Spleen (tissue), 11 donors: ENCODE measurements around the gene RAD51B. TPM values are rescaled to one million over a fixed set of nuclear protein-coding genes. Genes with fewer than 3 reads are reported as not detected.

Source experiments
- DNase-seq: peaks from one replicate; pipeline ENCODE4 v3.0.0-alpha.2; 2020
- H3K27ac ChIP-seq, 8 donors: fragments of 200-600 bp; sonication (generic) in 7 of 8; 1 replicate in 4 of 8; 2 replicates in 4 of 8; pipeline versions ENCODE4 v1.5.0 to v1.8.0; 2016 to 2021; ENCODE audit warnings: inconsistent platforms in 4 of 8, mild to moderate bottlenecking in 4 of 8, moderate library complexity in 1 of 8
- H3K27me3 ChIP-seq, 7 donors: fragments of 200-600 bp; sonication (generic) in 6 of 7; replicated peaks in 1 of 7; 1 replicate in 4 of 7; 2 replicates in 3 of 7; pipeline versions ENCODE4 v1.5.0 to v1.8.0; 2016 to 2021; ENCODE audit warnings: inconsistent platforms in 3 of 7, mild to moderate bottlenecking in 1 of 7
- H3K36me3 ChIP-seq, 6 donors: fragments of 200-600 bp; sonication (generic) in 5 of 6; 1 replicate in 4 of 6; 2 replicates in 2 of 6; pipeline versions ENCODE4 v1.5.0 to v1.8.0; 2016 to 2021; ENCODE audit warnings: inconsistent platforms in 2 of 6
- H3K4me1 ChIP-seq, 6 donors: fragments of 200-600 bp; sonication (generic) in 5 of 6; 1 replicate in 3 of 6; 2 replicates in 3 of 6; pipeline versions ENCODE4 v1.5.0 to v1.8.0; 2016 to 2021; ENCODE audit warnings: inconsistent platforms in 3 of 6
- H3K4me3 ChIP-seq, 8 donors: fragments of 200-600 bp; sonication (generic) in 7 of 8; 1 replicate in 4 of 8; 2 replicates in 4 of 8; pipeline versions ENCODE4 v1.5.0 to v1.8.0; 2016 to 2021; ENCODE audit warnings: inconsistent platforms in 4 of 8, mild to moderate bottlenecking in 4 of 8, moderate library complexity in 2 of 8
- H3K9me3 ChIP-seq, 8 donors: fragments of 200-600 bp; sonication (generic) in 7 of 8; 1 replicate in 4 of 8; 2 replicates in 4 of 8; pipeline versions ENCODE4 v1.5.0 to v1.8.0; 2016 to 2021; ENCODE audit warnings: inconsistent platforms in 4 of 8
- CTCF ChIP-seq, 11 experiments: fragments of 200-600 bp in 7 of 11; fragments of 450-650 bp in 4 of 11; sonication (generic) in 4 of 11; IDR thresholded peaks in 8 of 11; conservative IDR thresholded peaks in 3 of 11; 1 replicate in 7 of 11; 2 replicates in 4 of 11; pipeline versions ENCODE4 v1.4.0 to v1.8.0; 2016 to 2021; ENCODE audit warnings: antibody characterized with exemption in 11 of 11, inconsistent platforms in 4 of 11, mild to moderate bottlenecking in 1 of 11
- POLR2A ChIP-seq, 3 donors: fragments of 450-650 bp; IDR thresholded peaks; one replicate each; pipeline ENCODE4 v1.5.1; 2017; ENCODE audit warnings: antibody characterized with exemption in 3 of 3, mild to moderate bottlenecking in 1 of 3
- POLR2AphosphoS5 ChIP-seq, 3 donors: sonication (generic); formaldehyde crosslinking; IDR thresholded peaks; one replicate each; pipeline ENCODE4 v1.5.1; 2017; ENCODE audit warnings: antibody characterized with exemption in 3 of 3
- WGBS, 5 donors: extraction: QIAGEN DNeasy Blood & Tissue Kit in 3 of 5; methylation state at CpG; one replicate each; pipeline versions ENCODE4 v1.1.5 to v1.1.7; 2013 to 2018; 5-methylcytosine and 5-hydroxymethylcytosine counted together
- intact Hi-C: fragments of 100-400 bp; cut with DNase I; formaldehyde crosslinking; loops from one replicate; pipeline ENCODE4 v1.15.0; 2023; ENCODE audit warnings: low total_unique reads
- polyA plus RNA-seq, 3 donors: library from polyadenylated mRNA; stranded (reverse); fragments of 200-250 nt; gene quantifications; one replicate each; pipeline ENCODE4 v1.2.1, GENCODE V29; 2013
- total RNA-seq, 7 donors: library from RNA; depleted of rRNA in 3 of 7; stranded (reverse); fragments of >200 nt in 3 of 7; fragmentation: NEBNext Ultra II Directional in 4 of 7; extraction: Animal tissue kit (Norgen Biotek cat#: 25700) in 4 of 7; gene quantifications; one replicate each; pipeline versions ENCODE4 v1.1.0 to v1.2.1, GENCODE V29; 2016 to 2021
- donor health status: healthy with polysubstance abuse.
- donor health status: DM: no; HTN: no; CAD: no; lungs with moderate emphysema.
- donor health status: DM: no; HTN: no; CAD: no.
- donor health status: Bipolar disorder and iron deficiency.
- donor health status: healthy.
- donor health status: DM: no; HTN: no; CAD: no.
- donor health status: DM: yes; HTN: yes; CAD: no.

Gene RAD51B
- total and polyA plus RNA-seq, 10 donors = 4.2 to 43.7 (median 29.8) TPM

- Histone ChIP-seq H3K27ac (peak overlapping the region in 1 of 8 donors; percentile 82), H3K36me3 (no peaks in the 10 kb centered on the region), H3K9me3 (no peaks in the 10 kb centered on the region), H3K4me1 (peaks cover 0 to 95% (median 33%) of the 10 kb centered on the region in 6 donors), H3K4me3 (no peak overlapping the region), H3K27me3 (no peaks in the 10 kb centered on the region)
- TF ChIP-seq POLR2AphosphoS5 (IDR thresholded peaks at IDR 0.05) = no peak
- no peak for TF ChIP-seq POLR2A (IDR thresholded peaks at IDR 0.05)
- TF ChIP-seq CTCF (IDR thresholded peaks at IDR 0.05 in 8 of 11, conservative IDR thresholded peaks at IDR 0.05 in 3 of 11) = no peak
- 70 to 88% (median 79%) methylated on average over 2 of the region's 2 CpGs for WGBS, 5 donors
- no peak for DNase-seq
- intact Hi-C loops = no loop called here
Measured at GRCh38 chr14:68473794-68474193, 654.2 kb downstream of the RAD51B start.

GRCh38 chr14:68474741-68475140 is 655.2 kb downstream of the RAD51B start:
- TF ChIP-seq CTCF (IDR thresholded peaks at IDR 0.05 in 8 of 11, conservative IDR thresholded peaks at IDR 0.05 in 3 of 11) = no peak
- H3K9me3 ChIP-seq = no peaks in the 10 kb centered on the region
- peaks cover 0 to 85% (median 29%) of the 10 kb centered on the region in 6 donors for H3K4me1 ChIP-seq
- DNase-seq = no peak
- no peaks in the 10 kb centered on the region for H3K36me3 ChIP-seq
- intact Hi-C loops = no loop called here
- H3K27me3 ChIP-seq = no peaks in the 10 kb centered on the region
- peak overlapping the region in 2 of 8 donors; percentile 85 to 94 for H3K27ac ChIP-seq
- no peak overlapping the region for H3K4me3 ChIP-seq
- 88 to 95% (median 91%) methylated on average over 4 of the region's 4 CpGs for WGBS, 5 donors

- Histone ChIP-seq H3K9me3 (no peaks in the 10 kb centered on the region), H3K27me3 (no peaks in the 10 kb centered on the region), H3K4me3 (no peak overlapping the region), H3K36me3 (no peaks in the 10 kb centered on the region), H3K4me1 (peaks cover 0 to 75% (median 27%) of the 10 kb centered on the region in 6 donors), H3K27ac (peak overlapping the region; percentile 14 to 94 (median 84))
- intact Hi-C loops = no loop called here
- TF ChIP-seq POLR2AphosphoS5 (IDR thresholded peaks at IDR 0.05) (no peak), POLR2A (IDR thresholded peaks at IDR 0.05) (no peak), CTCF (IDR thresholded peaks at IDR 0.05 in 8 of 11, conservative IDR thresholded peaks at IDR 0.05 in 3 of 11) (no peak)
- DNase-seq = no peak
Measured at GRCh38 chr14:68475802-68476201, 656.2 kb downstream of the RAD51B start.

GRCh38 chr14:68476212-68477109 is 656.9 kb downstream of the RAD51B start:
- H3K27me3 ChIP-seq = no peaks in the 10 kb centered on the region
- H3K4me1 ChIP-seq = peaks cover 0 to 71% (median 25%) of the 10 kb centered on the region in 6 donors
- no peaks in the 10 kb centered on the region for H3K36me3 ChIP-seq
- no peaks in the 10 kb centered on the region for H3K9me3 ChIP-seq
- peak; percentile 89 for DNase-seq
- no peak overlapping the region for H3K4me3 ChIP-seq
- intact Hi-C loops = no loop called here
- 53 to 63% (median 61%) methylated on average over 10 of the region's 10 CpGs for WGBS, 5 donors
- H3K27ac ChIP-seq = peak overlapping the region; percentile 61 to 94 (median 84)
- no peak for TF ChIP-seq POLR2A (IDR thresholded peaks at IDR 0.05)
- no peak for TF ChIP-seq CTCF (IDR thresholded peaks at IDR 0.05 in 8 of 11, conservative IDR thresholded peaks at IDR 0.05 in 3 of 11)
- TF ChIP-seq POLR2AphosphoS5 (IDR thresholded peaks at IDR 0.05) = peak in 1 of 3 donors; percentile 72
